ENCODE measurements around the gene PLXNA4.

Gene PLXNA4

GRCh38 chr7:132251327-132251659 lies 325.0 kb downstream of the PLXNA4 start:
- no peak for DNase-seq

GRCh38 chr7:132250480-132251326 lies 325.6 kb downstream of the PLXNA4 start:
- no peak for DNase-seq

- no peak for DNase-seq
Measured at GRCh38 chr7:132249256-132249971, 326.9 kb downstream of the PLXNA4 start.

GRCh38 chr7:132248841-132249240 lies 327.4 kb downstream of the PLXNA4 start:
- no peak for DNase-seq

GRCh38 chr7:132247995-132248618 lies 328.2 kb downstream of the PLXNA4 start:
- no peak for DNase-seq

GRCh38 chr7:132246591-132246990 lies 329.7 kb downstream of the PLXNA4 start:
- no peak for DNase-seq

GRCh38 chr7:132245539-132245938 lies 330.7 kb downstream of the PLXNA4 start:
- DNase-seq, result no peak

GRCh38 chr7:132244903-132245480 lies 331.3 kb downstream of the PLXNA4 start:
- no peak for DNase-seq

- no peak for DNase-seq
Measured at GRCh38 chr7:132243463-132243862, 332.8 kb downstream of the PLXNA4 start.

- DNase-seq, result no peak
Measured at GRCh38 chr7:132243051-132243450, 333.2 kb downstream of the PLXNA4 start.

- DNase-seq, result no peak
Measured at GRCh38 chr7:132242192-132242812, 334.0 kb downstream of the PLXNA4 start.

GRCh38 chr7:132240821-132241422 lies 335.3 kb downstream of the PLXNA4 start:
- DNase-seq, result no peak

GRCh38 chr7:132240262-132240661 lies 336.0 kb downstream of the PLXNA4 start:
- no peak for DNase-seq

- no peak for DNase-seq
Measured at GRCh38 chr7:132239422-132239994, 336.8 kb downstream of the PLXNA4 start.

GRCh38 chr7:132234711-132235110 lies 341.6 kb downstream of the PLXNA4 start:
- no peak for DNase-seq

GRCh38 chr7:132232406-132232805 lies 343.9 kb downstream of the PLXNA4 start:
- DNase-seq, result no peak

- no peak for DNase-seq
Measured at GRCh38 chr7:132230462-132230861, 345.8 kb downstream of the PLXNA4 start.

GRCh38 chr7:132228240-132228639 lies 348.0 kb downstream of the PLXNA4 start:
- DNase-seq, result no peak

- DNase-seq, result no peak
Measured at GRCh38 chr7:132226957-132227290, 349.3 kb downstream of the PLXNA4 start.

GRCh38 chr7:132226046-132226956 lies 350.0 kb downstream of the PLXNA4 start:
- no peak for DNase-seq
